ENCODE measurements around the gene CDHR3. TPM values are rescaled to one million over a fixed set of nuclear protein-coding genes. Genes with fewer than 3 reads are reported as not detected.

Gene CDHR3
- total and polyA plus RNA-seq, 9 of the 15 experiments (the other 6 are each of a cell fraction or from before 2014, with no cell fraction given) = 0.03 to 0.66 (median 0.24) TPM; not detected in 1

DNA sequence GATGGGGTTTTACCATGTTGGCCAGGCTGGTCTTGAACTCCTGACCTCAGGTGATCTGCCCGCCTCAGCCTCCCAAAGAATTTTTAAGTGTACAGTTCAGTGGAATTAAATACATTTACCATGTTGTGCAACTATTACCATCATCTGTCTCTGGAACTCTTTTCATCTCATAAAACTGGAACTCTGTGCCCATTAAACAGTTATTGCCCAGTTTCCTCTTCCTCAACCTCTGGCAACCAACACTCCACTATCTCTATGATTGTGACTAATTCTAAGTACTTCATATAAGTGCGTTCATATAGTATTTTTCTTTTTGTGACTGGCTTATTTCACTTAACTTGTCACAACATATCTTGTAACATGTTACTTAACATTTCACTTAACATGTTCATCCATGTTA lies 45.4 kb upstream of the CDHR3 start:
- ATAC-seq = no peak
- BruUV-seq (replicated peaks) = no TSS peak
- Histone ChIP-seq H3K4me2 (ENCODE audit: insufficient read depth, low read length) (no peak overlapping the region), H2AFZ (ENCODE audit: low read depth, low read length) (no peak overlapping the region), H3K9me1 (ENCODE audit: control insufficient read depth, insufficient read depth, low read length) (no peaks in the 10 kb centered on the region), H3K4me1 (replicated peaks in 1 of 2; ENCODE audit: control insufficient read depth in 2 of 2, insufficient read depth in 2 of 2, low read length in 2 of 2) (no peaks in the 10 kb centered on the region), H3K9ac (ENCODE audit: insufficient read depth in 1 of 2, low read depth in 2 of 2, low read length in 2 of 2) (no peak overlapping the region), H3K36me3 (ENCODE audit: control insufficient read depth, insufficient read depth, low read length) (no peaks in the 10 kb centered on the region), H3K27ac (ENCODE audit: extremely low read depth, low read depth, low read length) (no peak overlapping the region), H3K9me3 (replicated peaks; ENCODE audit: control insufficient read depth, insufficient read depth, low read depth, low read length) (no peaks in the 10 kb centered on the region), H3K27me3 (ENCODE audit: control insufficient read depth in 2 of 2, insufficient read depth in 2 of 2, low read length in 2 of 2) (peaks cover 8 to 14% of the 10 kb centered on the region in 2 experiments; a peak in 4 of 5 replicates), H4K20me1 (replicated peaks; ENCODE audit: control insufficient read depth, insufficient read depth, low read length) (no peaks in the 10 kb centered on the region), H3K79me2 (ENCODE audit: control insufficient read depth, insufficient read depth, low read length) (no peaks in the 10 kb centered on the region), H3K4me3 (no peak overlapping the region)
- WGBS (ENCODE audit: insufficient coverage, low coverage, missing lambda C conversion rate) = 0% methylated on average over 2 of the region's 2 CpGs
- POLR2A ChIA-PET = interaction anchor here (1.2 kb wide), 1 partner anchor 9 kb away, joined by 3 read pairs; no protein-coding TSS in a partner anchor
- TF ChIP-seq SLC30A9 (CRISPR knock-in tag; IDR thresholded peaks at IDR 0.05) (no peak), ZNF586 (CRISPR knock-in tag; conservative IDR thresholded peaks at IDR 0.05) (no peak), TEAD4 (IDR thresholded peaks at IDR 0.05; ENCODE audit: low read length) (no peak), TEAD4 (CRISPR knock-in tag; IDR thresholded peaks at IDR 0.05; ENCODE audit: borderline replicate concordance) (no peak), CAMTA2 (CRISPR knock-in tag; conservative IDR thresholded peaks at IDR 0.05) (no peak), CBX5 (IDR thresholded peaks at IDR 0.05; ENCODE audit: borderline replicate concordance, low read depth) (no peak), SNRNP70 (optimal IDR thresholded peaks at IDR 0.05; ENCODE audit: low read depth, low read length) (no peak), LEF1 (IDR thresholded peaks at IDR 0.05) (no peak), LCOR (CRISPR knock-in tag; IDR thresholded peaks at IDR 0.05) (no peak)
- TF ChIP-seq, protein P1, sequence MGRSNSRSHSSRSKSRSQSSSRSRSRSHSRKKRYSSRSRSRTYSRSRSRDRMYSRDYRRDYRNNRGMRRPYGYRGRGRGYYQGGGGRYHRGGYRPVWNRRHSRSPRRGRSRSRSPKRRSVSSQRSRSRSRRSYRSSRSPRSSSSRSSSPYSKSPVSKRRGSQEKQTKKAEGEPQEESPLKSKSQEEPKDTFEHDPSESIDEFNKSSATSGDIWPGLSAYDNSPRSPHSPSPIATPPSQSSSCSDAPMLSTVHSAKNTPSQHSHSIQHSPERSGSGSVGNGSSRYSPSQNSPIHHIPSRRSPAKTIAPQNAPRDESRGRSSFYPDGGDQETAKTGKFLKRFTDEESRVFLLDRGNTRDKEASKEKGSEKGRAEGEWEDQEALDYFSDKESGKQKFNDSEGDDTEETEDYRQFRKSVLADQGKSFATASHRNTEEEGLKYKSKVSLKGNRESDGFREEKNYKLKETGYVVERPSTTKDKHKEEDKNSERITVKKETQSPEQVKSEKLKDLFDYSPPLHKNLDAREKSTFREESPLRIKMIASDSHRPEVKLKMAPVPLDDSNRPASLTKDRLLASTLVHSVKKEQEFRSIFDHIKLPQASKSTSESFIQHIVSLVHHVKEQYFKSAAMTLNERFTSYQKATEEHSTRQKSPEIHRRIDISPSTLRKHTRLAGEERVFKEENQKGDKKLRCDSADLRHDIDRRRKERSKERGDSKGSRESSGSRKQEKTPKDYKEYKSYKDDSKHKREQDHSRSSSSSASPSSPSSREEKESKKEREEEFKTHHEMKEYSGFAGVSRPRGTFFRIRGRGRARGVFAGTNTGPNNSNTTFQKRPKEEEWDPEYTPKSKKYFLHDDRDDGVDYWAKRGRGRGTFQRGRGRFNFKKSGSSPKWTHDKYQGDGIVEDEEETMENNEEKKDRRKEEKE (IDR thresholded peaks at IDR 0.05; ENCODE audit: borderline replicate concordance in 1 of 2, control insufficient read depth in 1 of 2, low read depth in 2 of 2, low read length in 1 of 2) = no peak
- TF ChIP-seq, protein P2, sequence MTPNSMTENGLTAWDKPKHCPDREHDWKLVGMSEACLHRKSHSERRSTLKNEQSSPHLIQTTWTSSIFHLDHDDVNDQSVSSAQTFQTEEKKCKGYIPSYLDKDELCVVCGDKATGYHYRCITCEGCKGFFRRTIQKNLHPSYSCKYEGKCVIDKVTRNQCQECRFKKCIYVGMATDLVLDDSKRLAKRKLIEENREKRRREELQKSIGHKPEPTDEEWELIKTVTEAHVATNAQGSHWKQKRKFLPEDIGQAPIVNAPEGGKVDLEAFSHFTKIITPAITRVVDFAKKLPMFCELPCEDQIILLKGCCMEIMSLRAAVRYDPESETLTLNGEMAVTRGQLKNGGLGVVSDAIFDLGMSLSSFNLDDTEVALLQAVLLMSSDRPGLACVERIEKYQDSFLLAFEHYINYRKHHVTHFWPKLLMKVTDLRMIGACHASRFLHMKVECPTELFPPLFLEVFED (CRISPR knock-in tag; conservative IDR thresholded peaks at IDR 0.05) = no peak
- TF ChIP-seq, protein P3, sequence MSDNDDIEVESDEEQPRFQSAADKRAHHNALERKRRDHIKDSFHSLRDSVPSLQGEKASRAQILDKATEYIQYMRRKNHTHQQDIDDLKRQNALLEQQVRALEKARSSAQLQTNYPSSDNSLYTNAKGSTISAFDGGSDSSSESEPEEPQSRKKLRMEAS (CRISPR knock-in tag; IDR thresholded peaks at IDR 0.05) = no peak
- FAIRE-seq = no peak
- intact Hi-C loops (cut with micrococcal nuclease) (no loop called here), in situ Hi-C loops (cut with MboI) (no loop called here)
- CTCF ChIA-PET (ENCODE audit: low intra/inter-chr PET ratio) = no interaction called here
- DNase-seq (ENCODE audit: extremely low read depth in 1 of 4, low spot score in 3 of 4) = no peak

Data from K562 (cell line).